KMS-11 (cell line): ENCODE data around the gene FBXW12.

ENCODE experiments used
- H2AFZ ChIP-seq: fragments of 200-600 bp; sonication (generic); 2 replicates; pipeline ENCODE4 v1.6.1; 2016; ENCODE audit warnings: antibody characterized with exemption, mixed run types, low read depth
- H3K27ac ChIP-seq: fragments of 200-600 bp; sonication (generic); 2 replicates; pipeline ENCODE4 v1.6.1; 2016; ENCODE audit warnings: mild to moderate bottlenecking, mixed run types
- H3K27me3 ChIP-seq: fragments of 200-600 bp; sonication (generic); 2 replicates; pipeline ENCODE4 v1.6.1; 2017; ENCODE audit warnings: mild to moderate bottlenecking, low read depth, mixed run types, moderate library complexity; ENCODE audit not compliant: insufficient read depth
- H3K36me3 ChIP-seq: fragments of 200-600 bp; sonication (generic); 2 replicates; pipeline ENCODE4 v1.6.1; 2017; ENCODE audit warnings: mild to moderate bottlenecking, mixed run types; ENCODE audit not compliant: insufficient read depth
- H3K4me1 ChIP-seq: fragments of 200-600 bp; sonication (generic); 2 replicates; pipeline ENCODE4 v1.6.1; 2016; ENCODE audit warnings: mild to moderate bottlenecking, low read depth, mixed run types; ENCODE audit not compliant: poor library complexity, severe bottlenecking
- H3K4me2 ChIP-seq: fragments of 200-600 bp; sonication (generic); 2 replicates; pipeline ENCODE4 v1.7.0; 2016; ENCODE audit warnings: mild to moderate bottlenecking, mixed run types
- H3K4me3 ChIP-seq: fragments of 200-600 bp; sonication (generic); IDR thresholded peaks from 2 replicates; pipeline ENCODE4 v1.6.1; 2017; ENCODE audit warnings: low read depth, low read length, mixed read lengths; ENCODE audit not compliant: insufficient read depth
- H3K79me2 ChIP-seq: fragments of 200-600 bp; sonication (generic); 2 replicates; pipeline ENCODE4 v1.6.1; 2016; ENCODE audit warnings: low read depth, mixed run types; ENCODE audit not compliant: insufficient read depth
- H3K9ac ChIP-seq: fragments of 200-600 bp; sonication (generic); 2 replicates; pipeline ENCODE4 v1.6.1; 2016; ENCODE audit warnings: mild to moderate bottlenecking, mixed run types
- H4K20me1 ChIP-seq: fragments of 200-600 bp; sonication (generic); 2 replicates; pipeline ENCODE4 v1.6.1; 2016; ENCODE audit warnings: mild to moderate bottlenecking, mixed run types; ENCODE audit not compliant: insufficient read depth
- CTCF ChIP-seq: fragments of 200-600 bp; sonication (generic); conservative IDR thresholded peaks from 2 replicates; pipeline ENCODE4 v1.6.1; 2017; ENCODE audit warnings: low read depth, mild to moderate bottlenecking, antibody characterized with exemption, low read length, moderate library complexity, mixed read lengths

The FBXW12 gene

GRCh38 chr3:48416546-48416945 lies 44.5 kb downstream of the FBXW12 start:
- Histone ChIP-seq H3K4me1 (no peaks in the 10 kb centered on the region), H3K79me2 (no peaks in the 10 kb centered on the region), H4K20me1 (no peaks in the 10 kb centered on the region), H2AFZ (no peak overlapping the region), H3K27ac (no peak overlapping the region), H3K4me3 (no peak overlapping the region), H3K4me2 (no peak overlapping the region), H3K36me3 (no peaks in the 10 kb centered on the region), H3K27me3 (no peaks in the 10 kb centered on the region), H3K9ac (no peak overlapping the region)
- no peak for TF ChIP-seq CTCF

- Histone ChIP-seq H2AFZ (no peak overlapping the region), H3K4me3 (no peak overlapping the region), H3K27ac (no peak overlapping the region), H3K4me1 (no peaks in the 10 kb centered on the region), H3K79me2 (no peaks in the 10 kb centered on the region), H3K36me3 (no peaks in the 10 kb centered on the region), H3K4me2 (no peak overlapping the region), H4K20me1 (no peaks in the 10 kb centered on the region), H3K27me3 (no peaks in the 10 kb centered on the region), H3K9ac (no peak overlapping the region)
- no peak for TF ChIP-seq CTCF
Observed at GRCh38 chr3:48417529-48418108, 45.6 kb downstream of the FBXW12 start.

GRCh38 chr3:48418140-48418539 lies 46.1 kb downstream of the FBXW12 start:
- no peaks in the 10 kb centered on the region for H3K79me2 ChIP-seq
- no peaks in the 10 kb centered on the region for H3K36me3 ChIP-seq
- no peak overlapping the region for H3K4me3 ChIP-seq
- H3K4me1 ChIP-seq: no peaks in the 10 kb centered on the region
- H3K4me2 ChIP-seq: no peak overlapping the region
- no peak overlapping the region for H3K27ac ChIP-seq
- no peaks in the 10 kb centered on the region for H3K27me3 ChIP-seq
- H3K9ac ChIP-seq: no peak overlapping the region
- no peaks in the 10 kb centered on the region for H4K20me1 ChIP-seq
- TF ChIP-seq CTCF: no peak
- no peak overlapping the region for H2AFZ ChIP-seq

- Histone ChIP-seq H3K9ac (no peak overlapping the region), H3K79me2 (no peaks in the 10 kb centered on the region), H2AFZ (no peak overlapping the region), H3K4me2 (no peak overlapping the region), H3K4me1 (no peaks in the 10 kb centered on the region), H4K20me1 (no peaks in the 10 kb centered on the region), H3K36me3 (no peaks in the 10 kb centered on the region), H3K27me3 (no peaks in the 10 kb centered on the region), H3K4me3 (no peak overlapping the region), H3K27ac (no peak overlapping the region)
- no peak for TF ChIP-seq CTCF
Observed at GRCh38 chr3:48418651-48419050, 46.6 kb downstream of the FBXW12 start.
